Keratinocyte (primary cell): Measurements from ENCODE around the gene OR13J1. TPM values are rescaled to one million over a fixed set of nuclear protein-coding genes. Genes with fewer than 3 reads are reported as not detected.
"Not testable (repeated sequence)": the region's sequence is repeated elsewhere in the genome, so short reads cannot be mapped to it uniquely, and the experiment has no call there.

Source experiments
- DNase-seq: peaks from one replicate; pipeline ENCODE4 v3.0.0-alpha.2; 2011; ENCODE audit warnings: low read depth, missing footprints, low spot score
- FAIRE-seq: peaks from 2 replicates; lab custom pipeline; 2011; peaks lifted over from hg19 to GRCh38; lab: Jason Lieb, UNC
- H2AFZ ChIP-seq: 2 replicates; pipeline ENCODE4 v1.6.0; 2012; ENCODE audit warnings: low read length, control low read depth, inconsistent platforms; ENCODE audit not compliant: control insufficient read depth
- H3K27ac ChIP-seq: 2 replicates; pipeline ENCODE4 v1.5.1; 2011; ENCODE audit warnings: low read length; ENCODE audit not compliant: control insufficient read depth, insufficient read depth
- H3K27me3 ChIP-seq: 3 replicates; pipeline ENCODE4 v1.6.0; 2011; ENCODE audit warnings: low read length; ENCODE audit not compliant: control insufficient read depth, insufficient read depth; ENCODE audit errors: extremely low read depth
- H3K36me3 ChIP-seq, 2 experiments: 2 replicates in 1 of 2; 3 replicates in 1 of 2; pipeline ENCODE4 v1.5.1; 2011; ENCODE audit warnings: low read length in 2 of 2, mild to moderate bottlenecking in 1 of 2; ENCODE audit not compliant: control insufficient read depth in 2 of 2, insufficient read depth in 2 of 2; ENCODE audit errors: extremely low read depth in 1 of 2
- H3K4me1 ChIP-seq: 3 replicates; pipeline ENCODE4 v1.5.1; 2011; ENCODE audit warnings: low read length; ENCODE audit not compliant: control insufficient read depth, insufficient read depth; ENCODE audit errors: extremely low read depth
- H3K4me2 ChIP-seq: 3 replicates; pipeline ENCODE4 v1.6.0; 2011; ENCODE audit warnings: low read depth, low read length; ENCODE audit not compliant: control insufficient read depth, insufficient read depth; ENCODE audit errors: extremely low read depth
- H3K4me3 ChIP-seq, 3 experiments: fragments of 200-600 bp in 1 of 3; sonication (generic) in 1 of 3; 2 replicates in 2 of 3; 3 replicates in 1 of 3; pipeline ENCODE4 v1.5.1; 2011 to 2016; ENCODE audit warnings: low read length in 3 of 3, mild to moderate bottlenecking in 3 of 3, control low read depth in 2 of 3, inconsistent platforms in 1 of 3, low read depth in 1 of 3, mixed read lengths in 1 of 3, mixed run types in 1 of 3, moderate library complexity in 1 of 3; ENCODE audit not compliant: control insufficient read depth in 2 of 3, insufficient read depth in 2 of 3; ENCODE audit errors: extremely low read depth in 1 of 3
- H3K79me2 ChIP-seq: 2 replicates; pipeline ENCODE4 v1.6.0; 2012; ENCODE audit warnings: low read length; ENCODE audit not compliant: control insufficient read depth, insufficient read depth
- H3K9ac ChIP-seq: 3 replicates; pipeline ENCODE4 v1.6.0; 2011; ENCODE audit warnings: low read length; ENCODE audit not compliant: control insufficient read depth, insufficient read depth; ENCODE audit errors: extremely low read depth
- H3K9me1 ChIP-seq: 3 replicates; pipeline ENCODE4 v1.6.0; 2011; ENCODE audit warnings: low read length; ENCODE audit not compliant: control insufficient read depth, insufficient read depth; ENCODE audit errors: extremely low read depth
- H3K9me3 ChIP-seq: 2 replicates; pipeline ENCODE4 v1.5.1; 2012; ENCODE audit warnings: low read depth, low read length; ENCODE audit not compliant: control insufficient read depth
- H4K20me1 ChIP-seq: 3 replicates; pipeline ENCODE4 v1.6.0; 2011; ENCODE audit warnings: low read length; ENCODE audit not compliant: control insufficient read depth, insufficient read depth; ENCODE audit errors: extremely low read depth
- CTCF ChIP-seq, 3 experiments: IDR thresholded peaks in 1 of 3; conservative IDR thresholded peaks in 1 of 3; optimal IDR thresholded peaks in 1 of 3; 2 replicates in 2 of 3; 3 replicates in 1 of 3; pipeline versions ENCODE3 to v1.5.1; 2011; ENCODE audit warnings: low read length in 3 of 3, mild to moderate bottlenecking in 3 of 3, moderate library complexity in 2 of 3, control low read depth in 1 of 3, inconsistent platforms in 1 of 3; ENCODE audit not compliant: insufficient read depth in 2 of 3; ENCODE audit errors: extremely low read depth in 1 of 3
- EZH2 ChIP-seq: IDR thresholded peaks from one replicate; pipeline ENCODE4 v1.6.1; 2012; ENCODE audit warnings: inconsistent platforms, mild to moderate bottlenecking, low read length, moderate library complexity
- dilution Hi-C: fragments of 300-500 bp; cut with MboI; formaldehyde crosslinking; loops from one replicate; pipeline ENCODE4 v1.7.0; 2020; ENCODE audit warnings: low sequenced_read_pairs; ENCODE audit not compliant: extremely low pct_ligation_motif_present
- polyA plus RNA-seq, 5 experiments: library from polyadenylated mRNA; depleted of rRNA in 3 of 5; stranded (reverse) in 3 of 5; stranded (forward) in 1 of 5; unstranded in 1 of 5; fragments of >200 nt; gene quantifications; 1 replicate in 1 of 5; 2 replicates in 3 of 5; 3 replicates in 1 of 5; pipeline versions ENCODE4 v1.2.1 to v1.2.3, GENCODE V29; 2011 to 2012; ENCODE audit warnings: missing spikeins in 2 of 5, low read depth in 1 of 5, low replicate concordance in 1 of 5

The OR13J1 gene
- polyA plus RNA-seq, 1 donor (not counting 4 experiments of a cell fraction or from before 2014, with no cell fraction given), result not detected

- no peaks in the 10 kb centered on the region for H4K20me1 ChIP-seq
- H3K4me3 ChIP-seq, result no peak overlapping the region
- TF ChIP-seq EZH2 (no peak), CTCF (optimal IDR thresholded peaks at IDR 0.05 in 1 of 3, IDR thresholded peaks at IDR 0.05 in 1 of 3, conservative IDR thresholded peaks at IDR 0.05 in 1 of 3; ENCODE audit: extremely low read depth in 1 of 3, insufficient read depth in 2 of 3, low read length in 3 of 3) (no peak)
- H3K4me1 ChIP-seq, result no peaks in the 10 kb centered on the region
- H3K9me3 ChIP-seq, result no peaks in the 10 kb centered on the region
- no peak for FAIRE-seq
- H2AFZ ChIP-seq, result no peak overlapping the region
- H3K27me3 ChIP-seq, result no peaks in the 10 kb centered on the region
- H3K36me3 ChIP-seq, result no peaks in the 10 kb centered on the region
- dilution Hi-C loops, result no loop called here
- no peaks in the 10 kb centered on the region for H3K9me1 ChIP-seq
- H3K4me2 ChIP-seq, result no peak overlapping the region
- H3K27ac ChIP-seq, result no peak overlapping the region
- no peak overlapping the region for H3K9ac ChIP-seq
- no peaks in the 10 kb centered on the region for H3K79me2 ChIP-seq
- DNase-seq, result no peak
Measured at GRCh38 chr9:35891646-35892045, 21.4 kb upstream of the OR13J1 start.

GRCh38 chr9:35884908-35885307, 14.7 kb upstream of the OR13J1 start:
- H4K20me1 ChIP-seq, H3K79me2 ChIP-seq, H3K4me3 ChIP-seq, DNase-seq, H2AFZ ChIP-seq, H3K27ac ChIP-seq, H3K9me3 ChIP-seq, H3K4me1 ChIP-seq, H3K9me1 ChIP-seq, H3K36me3 ChIP-seq, FAIRE-seq, H3K4me2 ChIP-seq, H3K9ac ChIP-seq, H3K27me3 ChIP-seq, dilution Hi-C loops: not testable (repeated sequence)

GRCh38 chr9:35882996-35883395, 12.8 kb upstream of the OR13J1 start:
- no peak overlapping the region for H3K9ac ChIP-seq
- no peaks in the 10 kb centered on the region for H3K9me3 ChIP-seq
- no peaks in the 10 kb centered on the region for H3K79me2 ChIP-seq
- no peak overlapping the region for H2AFZ ChIP-seq
- FAIRE-seq (no peak), DNase-seq (no peak)
- no peaks in the 10 kb centered on the region for H3K27me3 ChIP-seq
- no peaks in the 10 kb centered on the region for H4K20me1 ChIP-seq
- no peaks in the 10 kb centered on the region for H3K36me3 ChIP-seq
- no peak for TF ChIP-seq EZH2
- no peak overlapping the region for H3K4me2 ChIP-seq
- no peak overlapping the region for H3K4me3 ChIP-seq
- H3K4me1 ChIP-seq, result no peaks in the 10 kb centered on the region
- H3K27ac ChIP-seq, result no peak overlapping the region
- dilution Hi-C loops, result no loop called here
- H3K9me1 ChIP-seq, result no peaks in the 10 kb centered on the region
